GM12801 (cell line): ENCODE measurements around the gene KRTCAP2.

Experiments
- CTCF ChIP-seq: IDR thresholded peaks from one replicate; pipeline ENCODE4 v1.5.1; 2011; ENCODE audit warnings: control low read depth; ENCODE audit not compliant: insufficient read length; ENCODE audit errors: extremely low read depth

KRTCAP2 gene

GRCh38 chr1:155169541-155169940 lies 3.6 kb downstream of the KRTCAP2 start:
- no peak for TF ChIP-seq CTCF

- TF ChIP-seq CTCF = no peak
Measured at GRCh38 chr1:155168456-155169210, 4.5 kb downstream of the KRTCAP2 start.

GRCh38 chr1:155167166-155168104 lies 5.7 kb downstream of the KRTCAP2 start:
- no peak for TF ChIP-seq CTCF

GRCh38 chr1:155166471-155167165 lies 6.5 kb downstream of the KRTCAP2 start:
- no peak for TF ChIP-seq CTCF

GRCh38 chr1:155166051-155166470 lies 7.0 kb downstream of the KRTCAP2 start:
- TF ChIP-seq CTCF = no peak

- no peak for TF ChIP-seq CTCF
Measured at GRCh38 chr1:155160128-155160527, 13.0 kb downstream of the KRTCAP2 start.

- no peak for TF ChIP-seq CTCF
Measured at GRCh38 chr1:155158991-155159390, 14.1 kb downstream of the KRTCAP2 start.
